ENCODE data around the gene FLT1. TPM values are rescaled to one million over a fixed set of nuclear protein-coding genes. Genes with fewer than 3 reads are reported as not detected.
A peak's percentile ranks its signal among the peaks of the same experiment; 100 is the strongest.

The FLT1 gene
- total RNA-seq, 2 donors from 2014 or later: 3.2 to 10.3 TPM

DNA sequence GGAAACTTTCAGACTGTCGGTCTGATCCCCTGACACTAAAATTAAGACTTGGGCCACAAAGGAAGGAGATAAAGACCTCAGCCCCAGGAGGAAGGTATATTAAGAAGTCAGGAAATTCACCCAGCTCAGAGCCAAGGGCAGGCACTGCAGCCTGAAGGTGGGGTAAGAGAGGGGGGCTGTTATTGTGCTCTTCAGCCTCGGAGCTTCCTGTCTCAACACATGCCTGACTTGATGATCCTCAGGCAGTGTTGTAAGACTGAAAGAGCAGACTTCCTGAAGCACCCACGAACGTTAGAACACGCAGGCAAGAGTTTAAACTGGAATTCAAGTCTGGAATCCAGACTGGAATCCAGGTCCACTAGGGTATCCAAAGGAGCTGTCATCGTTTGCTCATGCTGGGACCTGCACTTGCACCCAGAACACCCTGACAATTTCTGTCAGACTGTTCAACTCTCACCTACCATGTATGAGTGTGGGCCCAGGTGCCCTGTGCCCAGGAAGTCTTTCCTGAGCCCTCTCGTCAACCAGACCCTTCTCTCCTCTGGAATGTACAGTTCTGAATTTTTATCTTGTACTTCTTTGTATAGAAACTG, 10.7 kb upstream of the FLT1 start:
- WGBS, 2 experiments (ENCODE audit: insufficient coverage in 1 of 2, insufficient read length in 1 of 2): 85 to 88% methylated on average over 5 to 7 of the region's 7 CpGs
- no peaks in the 10 kb centered on the region for H3K9me3 ChIP-seq (ENCODE audit: control insufficient read depth, low read length)
- H3K27me3 Mint-ChIP-seq (ENCODE audit: insufficient read depth): peaks cover under 1% of the 10 kb centered on the region

DNA sequence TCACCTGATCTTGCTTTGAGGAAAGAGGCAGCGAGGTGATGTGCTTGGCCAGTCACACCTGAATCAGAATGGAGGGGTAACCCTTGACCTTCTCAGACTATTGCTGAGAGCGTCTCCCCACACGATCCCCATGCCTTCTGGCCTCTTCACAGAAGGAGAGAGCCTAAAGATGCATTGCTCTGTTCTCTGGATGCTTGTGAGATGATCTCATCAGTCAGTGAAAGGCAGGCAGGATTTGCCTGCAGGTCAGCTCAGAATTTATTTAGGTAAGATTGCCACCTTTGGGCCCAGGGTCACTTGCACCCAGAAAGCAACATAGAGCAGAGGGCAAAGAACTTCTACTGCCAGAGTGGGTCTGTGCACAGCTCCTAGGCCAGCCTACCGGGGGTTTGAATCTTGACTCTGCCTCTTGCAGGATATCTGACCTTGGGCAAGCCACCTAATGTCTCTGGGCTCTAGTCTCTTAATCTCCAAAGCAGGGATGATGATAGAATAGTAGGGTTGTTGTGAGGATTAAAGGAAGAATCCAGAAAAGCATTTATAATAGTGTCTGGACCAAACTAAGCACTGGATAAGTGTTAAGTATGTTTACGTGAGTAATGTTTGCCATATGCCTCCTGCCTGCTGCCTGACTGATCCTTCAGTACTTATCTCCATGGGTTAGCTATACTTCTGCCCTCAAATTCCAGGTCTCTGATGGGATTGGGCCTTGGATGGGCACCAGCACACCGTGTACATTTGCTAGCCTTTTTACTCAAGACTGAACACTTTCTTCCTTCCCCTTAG, 8.4 kb upstream of the FLT1 start:
- H3K36me3 ChIP-seq (ENCODE audit: control insufficient read depth, insufficient read depth, low read length): no peaks in the 10 kb centered on the region
- Mint-ChIP-seq H3K9me3 (no peaks in the 10 kb centered on the region), H3K27me3 (ENCODE audit: insufficient read depth) (peaks cover 13% of the 10 kb centered on the region), H3K27ac (no peak overlapping the region), H3K4me1 (peaks cover 21% of the 10 kb centered on the region), H3K4me3 (no peak overlapping the region), H3K36me3 (ENCODE audit: low read depth) (no peaks in the 10 kb centered on the region)
- no peak overlapping the region for H3K9ac ChIP-seq (ENCODE audit: extremely low read depth, low read length, poor library complexity, severe bottlenecking)
- TF ChIP-seq CTCF (conservative IDR thresholded peaks at IDR 0.05): no peak
- peaks cover 6% of the 10 kb centered on the region for H3K27me3 ChIP-seq (ENCODE audit: control insufficient read depth, insufficient read depth, low read length, poor library complexity, severe bottlenecking)
- peak; percentile 70 for DNase-seq
- H3K4me3 ChIP-seq (ENCODE audit: low read length): no peak overlapping the region
- H3K4me1 ChIP-seq (ENCODE audit: control insufficient read depth, insufficient read depth, low read length): no peaks in the 10 kb centered on the region
- H3K9me3 ChIP-seq (ENCODE audit: control insufficient read depth, low read length): no peaks in the 10 kb centered on the region
- WGBS, 2 experiments (ENCODE audit: insufficient coverage in 1 of 2, insufficient read length in 1 of 2): 84 to 86% methylated on average over 3 to 6 of the region's 6 CpGs
- no peak overlapping the region for H3K27ac ChIP-seq (ENCODE audit: low read depth, low read length)

More for the DNA sequence above, 10.7 kb upstream of the FLT1 start:
- Histone ChIP-seq H3K4me3 (ENCODE audit: low read length) (no peak overlapping the region), H3K27me3 (ENCODE audit: control insufficient read depth, insufficient read depth, low read length, poor library complexity, severe bottlenecking) (no peaks in the 10 kb centered on the region), H3K36me3 (ENCODE audit: control insufficient read depth, insufficient read depth, low read length) (no peaks in the 10 kb centered on the region), H3K4me1 (ENCODE audit: control insufficient read depth, insufficient read depth, low read length) (no peaks in the 10 kb centered on the region), H3K9ac (ENCODE audit: extremely low read depth, low read length, poor library complexity, severe bottlenecking) (no peak overlapping the region), H3K27ac (ENCODE audit: low read depth, low read length) (no peak overlapping the region)
- H3K27ac Mint-ChIP-seq: peak overlapping the region; percentile 18
- H3K4me3 Mint-ChIP-seq: no peak overlapping the region
- H3K9me3 Mint-ChIP-seq: no peaks in the 10 kb centered on the region
- TF ChIP-seq CTCF (conservative IDR thresholded peaks at IDR 0.05): peak; percentile 39
- H3K36me3 Mint-ChIP-seq (ENCODE audit: low read depth): no peaks in the 10 kb centered on the region
- H3K4me1 Mint-ChIP-seq: peaks cover 18% of the 10 kb centered on the region
- no peak for DNase-seq

GRCh38 chr13:28501547-28501946, 6.6 kb upstream of the FLT1 start:
- no peak for TF ChIP-seq CTCF (conservative IDR thresholded peaks at IDR 0.05)
- Histone ChIP-seq H3K4me1 (ENCODE audit: control insufficient read depth, insufficient read depth, low read length) (no peaks in the 10 kb centered on the region), H3K9me3 (ENCODE audit: control insufficient read depth, low read length) (no peaks in the 10 kb centered on the region), H3K4me3 (ENCODE audit: low read length) (no peak overlapping the region), H3K36me3 (ENCODE audit: control insufficient read depth, insufficient read depth, low read length) (no peaks in the 10 kb centered on the region), H3K9ac (ENCODE audit: extremely low read depth, low read length, poor library complexity, severe bottlenecking) (no peak overlapping the region), H3K27me3 (ENCODE audit: control insufficient read depth, insufficient read depth, low read length, poor library complexity, severe bottlenecking) (peaks cover 24% of the 10 kb centered on the region), H3K27ac (ENCODE audit: low read depth, low read length) (no peak overlapping the region)
- no peaks in the 10 kb centered on the region for H3K36me3 Mint-ChIP-seq (ENCODE audit: low read depth)
- WGBS, 2 experiments (ENCODE audit: insufficient coverage in 1 of 2, insufficient read length in 1 of 2): 93% methylated on average over 6 of the region's 6 CpGs; no CpG with 5 or more reads in 1 of the 2 experiments
- no peak for DNase-seq
- peaks cover 21% of the 10 kb centered on the region for H3K4me1 Mint-ChIP-seq
- H3K4me3 Mint-ChIP-seq: no peak overlapping the region
- H3K27ac Mint-ChIP-seq: no peak overlapping the region
- no peaks in the 10 kb centered on the region for H3K9me3 Mint-ChIP-seq
- H3K27me3 Mint-ChIP-seq (ENCODE audit: insufficient read depth): peaks cover 31% of the 10 kb centered on the region
